ENCODE measurements around the gene RASD2.
"Not testable (repeated sequence)": the region's sequence is repeated elsewhere in the genome, so short reads cannot be mapped to it uniquely, and the experiment has no call there.

The RASD2 gene

DNA sequence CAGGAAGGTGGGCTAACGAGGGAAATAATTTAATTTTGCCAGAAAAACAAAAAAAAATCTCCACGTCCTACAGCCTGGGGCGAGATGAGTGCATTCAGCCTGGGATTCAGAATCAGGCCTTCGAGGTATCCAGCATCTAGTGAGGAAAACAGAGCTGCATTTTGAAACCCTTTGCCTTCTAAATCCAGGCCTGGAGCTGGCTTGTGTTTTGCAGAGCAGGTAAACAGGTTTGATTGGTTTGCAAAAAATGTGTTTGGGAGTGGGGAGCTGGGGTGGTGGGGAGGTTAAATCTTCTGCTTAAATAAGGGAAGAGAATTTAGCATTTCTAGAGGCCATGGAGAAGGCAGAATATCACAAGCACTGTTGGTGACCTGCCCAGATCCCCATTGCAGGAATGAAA lies 29.7 kb upstream of the RASD2 start:
- DNase-seq (ENCODE audit: insufficient read length, low spot score) (no peak), FAIRE-seq (no peak)
- TF ChIP-seq, protein P1, sequence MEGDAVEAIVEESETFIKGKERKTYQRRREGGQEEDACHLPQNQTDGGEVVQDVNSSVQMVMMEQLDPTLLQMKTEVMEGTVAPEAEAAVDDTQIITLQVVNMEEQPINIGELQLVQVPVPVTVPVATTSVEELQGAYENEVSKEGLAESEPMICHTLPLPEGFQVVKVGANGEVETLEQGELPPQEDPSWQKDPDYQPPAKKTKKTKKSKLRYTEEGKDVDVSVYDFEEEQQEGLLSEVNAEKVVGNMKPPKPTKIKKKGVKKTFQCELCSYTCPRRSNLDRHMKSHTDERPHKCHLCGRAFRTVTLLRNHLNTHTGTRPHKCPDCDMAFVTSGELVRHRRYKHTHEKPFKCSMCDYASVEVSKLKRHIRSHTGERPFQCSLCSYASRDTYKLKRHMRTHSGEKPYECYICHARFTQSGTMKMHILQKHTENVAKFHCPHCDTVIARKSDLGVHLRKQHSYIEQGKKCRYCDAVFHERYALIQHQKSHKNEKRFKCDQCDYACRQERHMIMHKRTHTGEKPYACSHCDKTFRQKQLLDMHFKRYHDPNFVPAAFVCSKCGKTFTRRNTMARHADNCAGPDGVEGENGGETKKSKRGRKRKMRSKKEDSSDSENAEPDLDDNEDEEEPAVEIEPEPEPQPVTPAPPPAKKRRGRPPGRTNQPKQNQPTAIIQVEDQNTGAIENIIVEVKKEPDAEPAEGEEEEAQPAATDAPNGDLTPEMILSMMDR (IDR thresholded peaks at IDR 0.05; ENCODE audit: insufficient read depth, missing control alignments), result no peak

DNA sequence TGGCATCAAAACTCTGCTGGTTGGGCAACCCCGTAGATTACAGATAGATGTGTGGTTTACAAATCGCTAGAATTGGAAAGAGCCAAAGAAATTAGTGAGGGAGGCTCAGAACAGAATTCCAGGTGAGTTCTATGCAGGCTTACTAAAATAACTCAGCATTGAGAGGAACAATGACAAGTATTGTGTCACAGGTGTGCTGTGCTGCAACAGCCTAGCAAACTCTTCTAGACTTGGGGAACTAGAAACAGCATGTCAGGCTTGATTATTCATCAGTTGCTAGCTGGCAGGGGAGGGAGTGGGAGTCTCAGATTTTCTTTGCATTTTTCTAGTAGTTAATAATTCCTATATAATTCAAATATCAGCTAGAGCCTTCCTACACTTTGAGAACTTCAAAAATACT lies 26.3 kb upstream of the RASD2 start:
- FAIRE-seq, result no peak
- TF ChIP-seq, protein P1 (IDR thresholded peaks at IDR 0.05; ENCODE audit: insufficient read depth, missing control alignments), result no peak
- DNase-seq (ENCODE audit: insufficient read length, low spot score), result no peak

DNA sequence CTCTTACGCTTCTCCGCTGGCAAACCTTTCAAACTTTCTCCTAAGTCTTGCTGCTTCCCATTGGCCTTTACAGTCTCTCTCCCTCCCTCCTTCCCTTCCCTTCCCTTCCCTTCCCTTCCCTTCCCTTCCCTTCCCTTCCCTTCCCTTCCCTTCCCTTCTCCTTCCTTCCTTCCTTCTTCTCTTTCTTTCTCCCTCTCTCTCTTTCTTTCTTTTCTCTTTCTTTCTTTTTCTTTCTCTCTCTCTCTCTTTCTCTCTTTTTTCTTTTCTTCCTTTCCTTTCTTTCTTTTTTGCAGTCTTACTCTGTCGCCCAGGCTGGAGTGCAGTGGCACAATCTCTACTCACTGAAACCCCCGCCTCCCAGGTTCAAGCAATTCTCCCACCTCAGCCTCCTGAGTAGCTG lies 24.7 kb upstream of the RASD2 start:
- FAIRE-seq; DNase-seq (ENCODE audit: insufficient read length, low spot score): not testable (repeated sequence)

DNA sequence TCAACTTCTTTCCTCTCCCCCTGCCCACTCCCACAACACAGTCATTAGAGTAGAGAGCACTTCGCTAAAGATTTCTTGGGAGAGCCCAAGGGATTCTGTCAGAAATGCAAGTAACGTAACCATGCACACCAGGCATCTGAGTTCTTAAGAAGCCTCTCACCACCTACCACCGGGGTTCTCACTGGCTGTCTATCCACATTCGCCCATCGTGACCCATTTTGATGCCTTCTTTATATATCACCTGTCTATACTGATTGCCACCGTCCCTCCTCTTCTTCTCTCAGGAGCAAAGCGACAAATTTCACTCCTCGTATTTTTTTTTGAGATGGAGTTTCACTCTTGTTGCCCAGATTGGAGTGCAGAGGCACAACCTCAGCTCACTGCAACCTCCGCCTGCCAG lies 23.9 kb upstream of the RASD2 start:
- TF ChIP-seq, protein P1 (IDR thresholded peaks at IDR 0.05; ENCODE audit: insufficient read depth, missing control alignments), result no peak
- FAIRE-seq (no peak), DNase-seq (ENCODE audit: insufficient read length, low spot score) (no peak)

DNA sequence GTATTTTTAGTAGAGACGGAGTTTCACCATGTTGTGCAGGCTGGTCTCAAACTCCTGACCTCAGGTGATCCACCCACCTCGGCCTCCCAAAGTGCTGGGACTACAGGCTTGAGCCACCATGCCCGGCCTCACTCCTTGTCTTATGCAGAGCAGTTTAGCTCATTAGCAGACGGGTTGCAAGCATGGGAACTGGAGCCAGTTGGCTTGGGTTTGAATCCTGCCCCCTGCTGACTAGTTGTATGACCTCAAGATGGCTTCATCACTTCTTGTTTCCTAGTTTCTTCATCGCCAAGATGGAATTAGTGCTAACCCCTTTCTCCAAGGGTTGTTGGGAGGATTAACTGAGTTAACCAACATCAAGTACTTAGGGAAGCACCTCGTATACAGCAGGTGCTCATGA lies 23.4 kb upstream of the RASD2 start:
- TF ChIP-seq, protein P1 (IDR thresholded peaks at IDR 0.05; ENCODE audit: insufficient read depth, missing control alignments), result no peak
- FAIRE-seq (no peak), DNase-seq (ENCODE audit: insufficient read length, low spot score) (no peak)

DNA sequence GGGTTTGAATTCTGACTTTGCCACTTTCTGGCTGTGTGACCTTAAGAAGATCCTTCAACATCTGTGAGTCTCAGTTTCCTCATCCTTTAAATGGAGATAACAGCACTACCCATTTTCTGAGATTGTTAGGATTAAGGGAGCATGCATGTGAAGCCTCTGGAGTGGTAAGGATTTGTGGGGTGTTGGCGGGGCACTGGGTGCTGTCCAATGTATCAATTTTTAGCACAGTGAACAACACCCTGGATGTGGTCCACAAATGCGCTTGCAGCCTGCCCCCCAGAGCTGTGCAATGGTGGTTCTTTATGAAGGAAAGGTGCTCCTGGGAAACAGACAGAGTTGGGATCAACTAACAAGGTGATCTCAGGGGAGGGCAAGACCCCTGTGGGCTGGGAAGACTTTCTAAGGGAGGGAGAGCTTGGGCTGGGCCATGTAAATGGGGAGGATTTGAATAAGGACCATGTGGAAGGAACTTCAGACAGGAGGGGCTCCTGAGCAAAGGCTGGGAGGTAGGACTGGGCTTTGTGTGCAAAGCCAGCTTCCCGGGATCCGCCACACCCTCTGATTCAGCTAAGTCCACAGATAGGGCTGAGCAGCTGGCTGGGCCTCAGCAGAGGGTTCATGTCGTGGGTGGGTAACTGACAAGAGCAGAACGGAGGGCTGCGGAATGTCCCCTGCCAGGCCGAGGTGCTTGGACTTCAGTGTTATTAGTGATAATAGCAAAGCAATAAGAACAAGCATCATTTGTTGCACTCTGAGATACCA lies 22.7 kb upstream of the RASD2 start:
- no peak for DNase-seq (ENCODE audit: insufficient read length, low spot score)
- TF ChIP-seq, protein P1 (IDR thresholded peaks at IDR 0.05; ENCODE audit: insufficient read depth, missing control alignments), result no peak
- no peak for FAIRE-seq

DNA sequence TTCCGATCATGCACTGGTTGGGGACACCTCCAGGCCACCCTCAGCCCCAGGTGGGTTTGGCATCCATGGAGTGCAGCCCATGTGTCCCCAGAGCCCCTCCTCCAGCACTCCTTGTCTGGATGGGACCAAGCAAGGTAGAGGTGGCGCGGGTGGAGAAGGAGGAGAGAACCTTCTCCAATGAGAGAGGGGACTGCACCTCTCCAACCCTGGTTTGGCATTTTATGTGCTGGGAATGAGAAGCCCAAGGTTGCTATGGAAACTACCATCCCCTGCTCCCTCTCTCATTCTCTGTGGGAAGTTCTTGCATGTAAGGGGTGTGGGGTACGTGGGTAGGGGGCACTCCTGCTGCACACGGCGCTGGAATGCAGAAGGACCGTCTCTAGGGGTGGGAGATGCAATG lies 21.8 kb upstream of the RASD2 start:
- DNase-seq (ENCODE audit: insufficient read length, low spot score) (no peak), FAIRE-seq (no peak)
- TF ChIP-seq, protein P1 (IDR thresholded peaks at IDR 0.05; ENCODE audit: insufficient read depth, missing control alignments), result no peak
